Gastroesophageal sphincter (tissue), 2 donors: Measurements from ENCODE around the gene ADM5.

Experiments
- POLR2A ChIP-seq, 2 donors: fragments of 450-650 bp; IDR thresholded peaks; one replicate each; pipeline ENCODE4 v1.6.1; 2017; ENCODE audit warnings: antibody characterized with exemption in 2 of 2, mild to moderate bottlenecking in 2 of 2, moderate library complexity in 1 of 2
- POLR2AphosphoS5 ChIP-seq: sonication (generic); formaldehyde crosslinking; IDR thresholded peaks from one replicate; pipeline ENCODE4 v1.6.1; 2017; ENCODE audit warnings: antibody characterized with exemption

- TF ChIP-seq POLR2AphosphoS5 = no peak
- no peak for TF ChIP-seq POLR2A (IDR thresholded peaks at IDR 0.05)
Observed at GRCh38 chr19:49712397-49712859, 23.0 kb downstream of the ADM5 start.
